BE2C (cell line): ENCODE data around the gene KCNC2.

Experiments
- DNase-seq: peaks from one replicate; pipeline ENCODE4 v3.0.0-alpha.2; 2020
- H3K27me3 ChIP-seq: fragments of 250-450 bp; sonication (Bioruptor Pico); 2 replicates; pipeline ENCODE4 v1.5.1; 2020; ENCODE audit warnings: mild to moderate bottlenecking
- H3K36me3 ChIP-seq: fragments of 250-450 bp; sonication (Bioruptor Pico); 2 replicates; pipeline ENCODE4 v1.5.1; 2020; ENCODE audit warnings: mild to moderate bottlenecking
- H3K4me1 ChIP-seq: fragments of 250-450 bp; sonication (Bioruptor Pico); 2 replicates; pipeline ENCODE4 v1.5.1; 2020
- H3K4me3 ChIP-seq: 2 replicates; pipeline ENCODE4 v1.5.1; 2011; ENCODE audit warnings: low read depth, low read length
- H3K9me3 ChIP-seq: fragments of 250-450 bp; sonication (Bioruptor Pico); 2 replicates; pipeline ENCODE4 v1.5.1; 2020
- CTCF ChIP-seq: IDR thresholded peaks from 2 replicates; pipeline ENCODE4 v1.5.1; 2012; ENCODE audit warnings: mild to moderate bottlenecking, low read depth, low read length

Gene KCNC2

DNA sequence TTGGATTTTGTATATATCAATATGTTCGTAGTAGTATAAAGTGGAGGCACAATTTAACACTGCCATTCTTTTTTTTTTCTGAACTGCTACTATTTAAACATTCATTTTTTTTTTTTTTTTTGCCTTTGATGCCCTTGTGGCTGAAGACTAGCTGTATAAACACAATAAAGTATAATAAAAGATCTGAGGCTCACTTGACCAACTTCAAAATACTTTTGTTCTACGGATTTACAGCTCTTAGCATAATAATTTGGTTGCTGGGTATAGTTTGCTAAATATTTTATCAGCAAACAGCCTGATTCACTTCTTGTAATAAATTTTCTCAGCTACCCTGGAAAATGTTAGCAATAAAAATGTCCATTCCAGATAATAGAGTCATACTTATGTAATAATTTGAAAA is 128.3 kb downstream of the KCNC2 start:
- Histone ChIP-seq H3K4me1 (no peaks in the 10 kb centered on the region), H3K27me3 (no peaks in the 10 kb centered on the region), H3K4me3 (no peak overlapping the region), H3K36me3 (no peaks in the 10 kb centered on the region), H3K9me3 (no peaks in the 10 kb centered on the region)
- no peak for TF ChIP-seq CTCF
- DNase-seq = no peak

GRCh38 chr12:75080582-75080981 is 129.1 kb downstream of the KCNC2 start:
- no peak for DNase-seq
- TF ChIP-seq CTCF = no peak
- Histone ChIP-seq H3K4me1 (no peaks in the 10 kb centered on the region), H3K27me3 (no peaks in the 10 kb centered on the region), H3K4me3 (no peak overlapping the region), H3K36me3 (no peaks in the 10 kb centered on the region), H3K9me3 (no peaks in the 10 kb centered on the region)

DNA sequence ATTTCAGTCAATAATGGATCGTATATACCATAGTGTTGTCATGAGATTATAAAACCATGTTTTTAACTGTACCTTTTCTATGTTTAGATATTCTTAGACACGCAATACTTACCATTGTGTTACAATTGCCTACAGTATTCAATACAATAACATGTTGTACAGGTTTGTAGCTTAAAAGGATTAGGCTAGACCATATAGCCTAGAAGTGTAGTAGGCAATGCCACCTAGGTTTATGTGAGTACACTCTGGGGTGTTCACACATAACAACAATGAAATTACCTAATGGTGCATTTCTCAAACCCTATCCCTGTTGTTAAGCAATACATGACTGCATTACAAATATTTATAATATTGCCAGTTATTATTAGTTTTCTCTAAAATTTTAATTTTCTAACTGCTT is 144.2 kb downstream of the KCNC2 start:
- Histone ChIP-seq H3K27me3 (no peaks in the 10 kb centered on the region), H3K9me3 (no peaks in the 10 kb centered on the region), H3K4me1 (no peaks in the 10 kb centered on the region), H3K36me3 (no peaks in the 10 kb centered on the region), H3K4me3 (no peak overlapping the region)
- TF ChIP-seq CTCF = no peak
- no peak for DNase-seq

GRCh38 chr12:75062691-75063090 is 146.9 kb downstream of the KCNC2 start:
- H3K27me3 ChIP-seq = no peaks in the 10 kb centered on the region
- no peaks in the 10 kb centered on the region for H3K36me3 ChIP-seq
- no peak overlapping the region for H3K4me3 ChIP-seq
- no peaks in the 10 kb centered on the region for H3K4me1 ChIP-seq
- no peak for TF ChIP-seq CTCF
- no peaks in the 10 kb centered on the region for H3K9me3 ChIP-seq
- DNase-seq = no peak

- Histone ChIP-seq H3K36me3 (no peaks in the 10 kb centered on the region), H3K9me3 (no peaks in the 10 kb centered on the region), H3K27me3 (no peaks in the 10 kb centered on the region), H3K4me3 (no peak overlapping the region), H3K4me1 (no peaks in the 10 kb centered on the region)
- TF ChIP-seq CTCF = no peak
- no peak for DNase-seq
Observed at GRCh38 chr12:75058228-75058627, 151.4 kb downstream of the KCNC2 start.

- Histone ChIP-seq H3K27me3 (no peaks in the 10 kb centered on the region), H3K36me3 (no peaks in the 10 kb centered on the region), H3K9me3 (no peaks in the 10 kb centered on the region), H3K4me3 (no peak overlapping the region), H3K4me1 (no peaks in the 10 kb centered on the region)
- no peak for TF ChIP-seq CTCF
- DNase-seq = no peak
Observed at GRCh38 chr12:75048767-75049166, 160.9 kb downstream of the KCNC2 start.
